Measurements from ENCODE around the gene TMEM88.

Gene TMEM88

DNA sequence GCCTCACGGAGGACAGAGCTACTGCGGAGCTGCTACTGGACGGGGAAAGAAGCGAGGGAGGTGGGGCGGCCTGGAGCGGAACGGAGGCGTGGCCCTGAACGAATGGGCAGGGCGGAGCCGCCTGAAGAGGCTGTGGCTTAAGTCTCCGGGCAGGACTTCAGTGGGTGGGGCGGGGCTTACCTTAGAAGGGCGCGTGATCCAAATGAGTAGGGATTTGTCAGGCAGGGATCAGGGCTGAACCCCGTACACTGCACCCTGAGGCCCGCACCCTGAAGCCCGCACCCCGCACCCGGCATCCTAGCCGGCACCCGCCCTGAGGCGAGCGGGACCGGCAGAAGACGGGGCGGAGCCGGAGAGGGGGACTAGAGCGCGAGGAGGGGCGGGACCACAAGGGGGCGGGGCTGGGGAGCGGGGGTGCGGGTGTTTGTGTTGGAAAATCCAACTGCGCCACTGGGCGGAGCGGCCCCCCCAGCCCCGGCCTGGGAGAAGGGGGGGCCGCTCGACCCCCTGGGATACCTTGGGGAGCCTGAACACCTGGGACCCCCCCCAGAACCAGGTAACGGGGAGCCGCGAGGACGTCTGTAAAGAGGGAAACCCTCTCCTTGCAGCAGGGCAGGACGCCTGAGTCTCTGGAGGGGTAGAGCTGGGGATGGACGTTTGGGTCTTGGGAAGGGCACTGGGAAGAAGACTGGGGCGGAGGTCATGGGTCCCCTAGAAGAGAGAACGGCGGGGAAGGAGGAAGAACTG, 20.9 kb upstream of the TMEM88 start, which contains the start of gene KDM6B:
TSS of gene KDM6B (plus strand) at position 423 of the 747 bp plus-strand sequence. CDS start 11,338 bp downstream, outside the sequence.
- Histone ChIP-seq H3K9me3 (ENCODE audit: insufficient read depth, low read depth, low read length) (no peaks in the 10 kb centered on the region), H3K27ac (ENCODE audit: low read length) (no peak within 1 kb of the TSS), H3K9ac (ENCODE audit: low read depth, low read length) (peak within 1 kb of the TSS; percentile 68; the same call in 1 of the 2 replicates), H3K27me3 (ENCODE audit: insufficient read depth, low read length) (peaks cover 55% of the 10 kb centered on the region), H3K4me1 (ENCODE audit: insufficient read depth, low read length) (peaks cover 12% of the 10 kb centered on the region; the same call in 1 of the 2 replicates), H3K36me3 (ENCODE audit: insufficient read depth, low read depth, low read length) (no peaks in the 10 kb centered on the region), H3K4me3 (ENCODE audit: low read length) (peak within 1 kb of the TSS; percentile 90)

DNA sequence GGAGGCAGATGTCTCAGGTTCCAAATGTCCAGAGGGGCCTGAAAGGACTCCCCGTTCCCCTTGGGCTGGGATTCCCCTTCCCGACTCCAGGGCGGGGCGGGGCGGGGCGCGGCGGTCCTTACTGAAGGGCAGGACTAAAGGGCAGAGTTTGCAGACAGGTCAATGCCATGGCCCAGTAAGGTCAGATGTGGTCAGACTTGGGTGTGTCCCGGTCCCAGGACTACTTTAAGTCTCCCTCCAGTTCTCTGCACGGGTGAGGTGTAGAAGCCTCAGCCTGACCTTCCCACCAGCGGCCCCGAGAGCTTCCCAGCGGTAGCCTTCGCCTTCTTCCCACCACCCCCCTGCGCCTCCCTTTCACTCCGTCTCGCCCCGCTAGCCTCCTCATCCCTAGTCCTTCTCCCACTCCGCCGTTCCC, 20.3 kb upstream of the TMEM88 start:
- Histone ChIP-seq H3K4me3 (ENCODE audit: low read length) (peak overlapping the region; percentile 90), H3K4me1 (ENCODE audit: insufficient read depth, low read length) (peaks cover 12% of the 10 kb centered on the region; the same call in 1 of the 2 replicates), H3K9me3 (ENCODE audit: insufficient read depth, low read depth, low read length) (no peaks in the 10 kb centered on the region), H3K27ac (ENCODE audit: low read length) (no peak overlapping the region), H3K9ac (ENCODE audit: low read depth, low read length) (no peak overlapping the region), H3K27me3 (ENCODE audit: insufficient read depth, low read length) (peaks cover 57% of the 10 kb centered on the region), H3K36me3 (ENCODE audit: insufficient read depth, low read depth, low read length) (no peaks in the 10 kb centered on the region)

DNA sequence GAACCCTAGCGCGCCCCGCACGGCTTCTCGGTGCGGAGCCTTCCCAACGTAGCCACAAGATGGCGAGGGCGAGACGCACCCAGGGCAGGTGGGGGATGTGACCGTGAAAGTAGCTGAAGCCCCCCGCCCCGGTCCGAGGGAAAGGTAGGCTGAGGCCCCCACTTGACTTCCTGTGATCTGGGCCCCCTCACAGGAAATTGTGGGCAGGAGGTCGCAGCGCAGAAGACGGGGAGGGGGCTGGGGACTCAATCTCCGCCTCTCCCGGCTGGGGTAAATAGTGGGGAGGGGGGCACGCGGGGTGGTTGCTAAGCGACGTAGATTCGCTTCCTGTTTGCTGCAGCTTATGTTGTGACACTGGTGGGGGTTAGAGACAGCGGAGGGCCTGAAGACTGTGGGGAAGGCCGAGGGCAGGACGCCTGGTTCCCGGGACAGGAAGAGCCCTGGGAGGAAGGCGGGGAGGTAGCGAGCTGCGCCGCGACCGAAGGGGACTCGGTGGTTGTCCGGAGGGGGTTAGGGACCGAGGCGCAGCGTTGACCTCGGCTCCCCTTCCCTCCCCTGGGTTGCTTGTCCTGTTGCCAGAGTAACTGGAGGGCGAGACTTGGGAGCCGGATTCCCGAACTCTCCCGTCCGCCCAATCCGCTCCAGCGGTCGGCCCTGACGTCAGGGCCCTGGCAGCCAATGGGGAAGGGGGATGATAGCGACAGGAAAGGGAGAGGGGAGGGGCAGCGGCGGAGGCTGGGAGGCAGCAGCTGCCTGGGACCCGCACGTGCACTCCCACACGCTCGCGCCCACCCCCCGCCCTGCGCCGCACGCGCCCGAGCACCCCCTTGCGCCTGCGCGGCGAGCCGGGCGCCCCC, 19.7 kb upstream of the TMEM88 start:
- peak overlapping the region; percentile 83; the same call in 1 of the 2 replicates for H3K9ac ChIP-seq (ENCODE audit: low read depth, low read length)

DNA sequence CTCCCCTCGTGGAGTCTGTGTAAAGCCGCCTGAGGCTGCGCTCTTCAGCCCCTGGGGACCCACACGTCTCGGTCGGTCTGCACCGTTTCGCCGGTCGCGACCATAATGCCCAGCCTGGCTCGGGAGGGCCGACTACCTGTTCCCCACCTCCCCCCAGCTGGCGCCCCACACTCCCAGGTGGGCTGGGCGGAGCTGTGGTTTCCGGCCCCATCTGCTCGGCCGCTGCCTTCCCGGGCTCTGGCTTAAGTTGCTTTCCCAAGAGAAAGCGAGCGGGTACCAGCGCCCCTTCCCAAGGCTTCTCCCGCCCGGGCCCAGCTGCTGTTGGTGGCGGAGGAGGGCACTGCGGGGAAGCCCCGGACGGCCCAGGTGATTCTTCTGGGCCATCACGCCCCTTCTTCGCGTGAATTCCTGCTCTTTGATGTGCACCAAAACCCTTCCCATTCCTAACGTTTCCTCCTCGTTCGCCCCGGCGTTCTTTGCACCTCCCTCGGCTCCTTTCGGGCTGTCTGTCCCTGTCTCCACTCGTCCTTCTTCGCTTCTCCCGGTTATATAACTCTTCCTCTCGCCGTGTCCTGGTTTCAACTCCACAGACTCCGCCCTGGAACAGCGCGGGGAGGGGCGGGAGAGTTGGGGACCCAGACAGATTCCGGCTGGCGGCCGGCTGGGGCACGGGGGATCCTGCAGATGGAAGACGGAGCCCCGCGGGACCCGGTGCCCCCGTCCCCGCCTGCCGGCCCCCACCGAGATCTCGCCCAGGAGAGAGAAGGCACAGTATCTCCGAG, 18.9 kb upstream of the TMEM88 start:
- Histone ChIP-seq H3K27ac (ENCODE audit: low read length) (peak overlapping the region; percentile 27), H3K9ac (ENCODE audit: low read depth, low read length) (peak overlapping the region; percentile 83; the same call in 1 of the 2 replicates), H3K27me3 (ENCODE audit: insufficient read depth, low read length) (peaks cover 60% of the 10 kb centered on the region), H3K4me3 (ENCODE audit: low read length) (peak overlapping the region; percentile 90), H3K36me3 (ENCODE audit: insufficient read depth, low read depth, low read length) (no peaks in the 10 kb centered on the region), H3K4me1 (ENCODE audit: insufficient read depth, low read length) (peaks cover 12% of the 10 kb centered on the region; the same call in 1 of the 2 replicates), H3K9me3 (ENCODE audit: insufficient read depth, low read depth, low read length) (no peaks in the 10 kb centered on the region)

More for the DNA sequence above, 19.7 kb upstream of the TMEM88 start:
- Histone ChIP-seq H3K27me3 (ENCODE audit: insufficient read depth, low read length) (peaks cover 60% of the 10 kb centered on the region), H3K4me1 (ENCODE audit: insufficient read depth, low read length) (peaks cover 12% of the 10 kb centered on the region; the same call in 1 of the 2 replicates), H3K9me3 (ENCODE audit: insufficient read depth, low read depth, low read length) (no peaks in the 10 kb centered on the region), H3K4me3 (ENCODE audit: low read length) (peak overlapping the region; percentile 90), H3K27ac (ENCODE audit: low read length) (peak overlapping the region; percentile 27), H3K36me3 (ENCODE audit: insufficient read depth, low read depth, low read length) (no peaks in the 10 kb centered on the region)

DNA sequence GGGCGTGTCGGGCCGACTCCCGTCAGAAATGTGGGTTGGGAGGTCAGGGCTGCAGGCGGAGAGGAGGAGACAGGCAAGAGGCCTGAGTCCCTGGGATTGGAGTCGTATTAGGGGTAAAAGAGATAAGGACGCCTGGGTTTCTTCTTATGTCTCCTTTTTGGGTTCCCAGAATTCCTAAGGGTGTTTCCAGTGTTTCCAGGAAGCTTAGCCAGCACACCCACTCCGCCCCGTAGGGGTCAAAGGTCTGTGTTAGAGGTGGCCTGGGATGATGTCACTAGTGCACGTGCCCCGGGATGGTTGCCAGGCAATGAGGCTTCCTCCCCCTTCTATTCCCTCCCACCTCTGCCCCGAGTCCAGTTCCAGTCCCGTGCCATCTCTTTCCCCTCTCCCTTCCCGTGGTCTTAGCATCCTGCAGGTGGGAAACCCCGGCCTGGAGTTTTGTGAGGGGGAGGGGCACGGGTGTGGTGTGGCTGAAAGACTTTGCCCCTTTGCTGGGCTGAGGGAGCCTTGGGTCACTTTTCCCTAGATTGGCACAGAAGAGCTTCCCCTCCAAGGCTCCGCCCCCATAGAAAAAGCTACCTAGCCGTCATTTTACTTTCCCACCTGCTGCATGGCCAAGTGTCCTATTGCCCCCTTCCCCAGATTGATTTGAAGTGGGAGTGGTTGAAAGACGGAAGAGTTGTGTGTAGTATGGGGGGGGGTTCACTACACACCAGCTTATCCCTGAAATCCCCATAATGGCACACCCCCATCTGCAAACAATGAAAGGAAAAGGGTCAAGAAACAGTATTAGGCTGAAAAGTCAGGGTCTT, 18.1 kb upstream of the TMEM88 start:
- peak overlapping the region; percentile 27 for H3K27ac ChIP-seq (ENCODE audit: low read length)
- no peaks in the 10 kb centered on the region for H3K36me3 ChIP-seq (ENCODE audit: insufficient read depth, low read depth, low read length)
- peaks cover 15% of the 10 kb centered on the region; the same call in 1 of the 2 replicates for H3K4me1 ChIP-seq (ENCODE audit: insufficient read depth, low read length)
- H3K27me3 ChIP-seq (ENCODE audit: insufficient read depth, low read length) = peaks cover 58% of the 10 kb centered on the region
- no peaks in the 10 kb centered on the region for H3K9me3 ChIP-seq (ENCODE audit: insufficient read depth, low read depth, low read length)
- peak overlapping the region; percentile 90 for H3K4me3 ChIP-seq (ENCODE audit: low read length)
- peak overlapping the region; percentile 83; the same call in 1 of the 2 replicates for H3K9ac ChIP-seq (ENCODE audit: low read depth, low read length)

DNA sequence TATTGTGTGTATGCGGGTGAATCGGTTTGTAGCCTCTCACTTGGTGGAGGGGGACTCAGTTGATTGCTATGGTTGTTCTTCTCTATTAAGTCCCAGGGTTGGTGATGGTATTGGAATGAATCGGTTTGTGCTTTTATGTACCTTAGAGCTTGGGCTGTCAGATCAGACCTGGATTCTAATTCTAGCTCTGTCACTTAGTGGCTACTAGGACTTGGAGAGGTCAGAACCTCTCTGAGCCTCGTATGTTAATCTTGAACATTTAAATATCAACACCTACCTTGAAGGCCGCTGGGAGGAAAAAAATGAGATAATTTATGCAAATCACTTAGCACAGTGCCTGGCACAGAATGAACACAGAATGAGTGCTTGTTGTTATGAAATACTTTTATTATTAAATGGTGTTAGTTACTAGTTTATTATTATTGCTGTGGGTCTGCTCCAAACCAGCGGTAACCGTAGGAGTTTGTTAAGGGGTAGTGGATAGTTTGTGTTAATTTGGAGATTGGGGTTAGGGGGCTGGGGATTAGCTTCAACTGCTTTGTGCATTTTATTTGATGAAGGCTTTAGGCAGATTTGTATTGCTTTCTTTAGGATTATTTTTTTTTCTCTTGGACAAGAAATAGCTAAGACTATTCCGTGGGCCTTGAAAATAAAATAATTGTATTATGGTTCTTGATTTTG, 17.3 kb upstream of the TMEM88 start:
- peak overlapping the region; percentile 90 for H3K4me3 ChIP-seq (ENCODE audit: low read length)
- H3K27me3 ChIP-seq (ENCODE audit: insufficient read depth, low read length) = peaks cover 54% of the 10 kb centered on the region
- H3K9me3 ChIP-seq (ENCODE audit: insufficient read depth, low read depth, low read length) = no peaks in the 10 kb centered on the region
- H3K36me3 ChIP-seq (ENCODE audit: insufficient read depth, low read depth, low read length) = no peaks in the 10 kb centered on the region
- H3K9ac ChIP-seq (ENCODE audit: low read depth, low read length) = peak overlapping the region; percentile 17; the same call in 1 of the 2 replicates
- H3K27ac ChIP-seq (ENCODE audit: low read length) = no peak overlapping the region
- H3K4me1 ChIP-seq (ENCODE audit: insufficient read depth, low read length) = peaks cover 15% of the 10 kb centered on the region; the same call in 1 of the 2 replicates

DNA sequence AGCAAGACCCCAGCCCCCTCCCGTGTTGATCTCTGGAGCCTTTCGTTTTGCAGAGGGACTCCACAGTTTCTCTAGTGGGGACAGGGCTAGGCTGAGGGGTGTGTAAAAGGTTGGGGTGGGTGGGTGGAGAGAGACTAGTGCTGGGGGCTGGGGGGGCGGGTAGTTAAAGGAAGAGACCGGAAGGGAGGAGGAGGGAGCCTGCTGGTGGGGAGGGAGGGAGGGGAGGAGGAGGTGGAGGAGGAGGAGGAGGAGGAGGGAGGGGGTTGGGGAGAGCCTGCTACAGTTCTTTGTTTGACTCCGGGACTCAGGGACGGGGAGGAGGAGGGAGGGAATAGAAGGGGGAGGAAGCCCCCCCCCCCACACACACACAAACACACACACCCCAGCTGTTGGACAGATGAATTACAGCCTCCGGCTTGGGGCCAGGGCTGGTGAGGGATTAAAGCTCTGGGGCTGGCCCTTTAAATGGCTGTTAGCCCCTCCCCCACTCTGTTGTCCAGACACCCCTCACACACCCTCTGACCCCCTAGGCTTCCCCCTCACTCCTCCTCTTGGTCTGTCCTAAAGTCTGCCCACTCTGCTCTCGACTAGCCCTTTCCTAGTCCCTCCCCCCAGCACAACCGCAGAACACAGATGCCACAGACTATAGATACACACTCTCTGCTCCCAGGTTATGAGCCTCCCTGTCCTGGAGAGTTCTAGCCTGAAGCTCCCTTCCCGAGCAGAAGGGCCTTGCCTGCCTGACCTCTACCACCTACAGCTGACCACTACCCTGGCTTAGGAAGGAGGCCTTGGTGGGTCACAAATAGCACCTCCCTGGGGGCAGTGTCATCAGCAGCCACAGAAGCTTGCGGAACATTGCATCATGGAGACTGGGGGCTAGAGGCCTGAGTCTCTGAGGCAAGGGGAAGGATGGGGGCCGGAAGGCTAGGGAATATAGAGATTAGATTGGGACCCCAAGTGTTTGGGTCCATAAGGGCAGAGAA, 16.5 kb upstream of the TMEM88 start:
- H3K4me3 ChIP-seq (ENCODE audit: low read length) = peak overlapping the region; percentile 90
- H3K4me1 ChIP-seq (ENCODE audit: insufficient read depth, low read length) = peaks cover 15% of the 10 kb centered on the region; the same call in 1 of the 2 replicates
- peak overlapping the region; percentile 20; the same call in 1 of the 2 replicates for H3K9ac ChIP-seq (ENCODE audit: low read depth, low read length)
- H3K36me3 ChIP-seq (ENCODE audit: insufficient read depth, low read depth, low read length) = no peaks in the 10 kb centered on the region
- peaks cover 54% of the 10 kb centered on the region for H3K27me3 ChIP-seq (ENCODE audit: insufficient read depth, low read length)
- H3K27ac ChIP-seq (ENCODE audit: low read length) = no peak overlapping the region
- H3K9me3 ChIP-seq (ENCODE audit: insufficient read depth, low read depth, low read length) = no peaks in the 10 kb centered on the region

DNA sequence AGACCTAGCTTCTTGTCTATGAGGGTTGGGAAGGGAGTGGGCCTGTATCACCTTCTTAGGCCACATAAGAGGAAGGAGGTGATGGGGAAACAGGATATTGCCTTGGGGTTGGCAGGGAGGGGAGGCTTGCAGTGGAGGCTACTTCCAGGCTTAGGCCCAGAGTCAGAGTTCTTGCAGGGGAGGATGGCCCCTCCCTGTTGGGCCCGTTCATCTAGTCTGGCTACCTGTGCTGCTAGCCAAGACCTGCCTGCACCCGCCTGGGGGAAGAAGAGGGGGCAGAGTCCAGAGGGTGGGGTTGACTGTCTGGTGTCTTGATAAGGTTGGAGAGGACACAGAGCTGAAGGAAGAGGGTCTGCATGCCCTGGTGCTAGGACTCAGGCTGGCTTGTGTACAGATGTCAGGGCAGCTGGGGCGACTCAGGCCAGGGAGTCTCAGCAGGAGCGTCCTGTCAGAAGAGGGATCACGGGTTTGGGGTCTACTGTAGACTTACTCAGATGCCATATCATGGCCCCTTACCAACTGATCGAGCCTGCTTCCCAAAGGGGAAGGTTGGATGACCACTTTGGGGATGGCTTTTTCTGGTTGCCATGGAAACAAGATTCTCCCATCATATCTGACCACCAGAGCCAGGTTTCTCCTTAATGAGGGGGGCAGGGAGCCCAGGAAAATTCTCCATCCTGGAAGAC, 15.5 kb upstream of the TMEM88 start:
- H3K4me3 ChIP-seq (ENCODE audit: low read length) = no peak overlapping the region
- H3K9me3 ChIP-seq (ENCODE audit: insufficient read depth, low read depth, low read length) = no peaks in the 10 kb centered on the region
- H3K27ac ChIP-seq (ENCODE audit: low read length) = no peak overlapping the region
- H3K4me1 ChIP-seq (ENCODE audit: insufficient read depth, low read length) = peaks cover 15% of the 10 kb centered on the region; the same call in 1 of the 2 replicates
- peaks cover 55% of the 10 kb centered on the region for H3K27me3 ChIP-seq (ENCODE audit: insufficient read depth, low read length)
- H3K36me3 ChIP-seq (ENCODE audit: insufficient read depth, low read depth, low read length) = no peaks in the 10 kb centered on the region
- H3K9ac ChIP-seq (ENCODE audit: low read depth, low read length) = no peak overlapping the region

DNA sequence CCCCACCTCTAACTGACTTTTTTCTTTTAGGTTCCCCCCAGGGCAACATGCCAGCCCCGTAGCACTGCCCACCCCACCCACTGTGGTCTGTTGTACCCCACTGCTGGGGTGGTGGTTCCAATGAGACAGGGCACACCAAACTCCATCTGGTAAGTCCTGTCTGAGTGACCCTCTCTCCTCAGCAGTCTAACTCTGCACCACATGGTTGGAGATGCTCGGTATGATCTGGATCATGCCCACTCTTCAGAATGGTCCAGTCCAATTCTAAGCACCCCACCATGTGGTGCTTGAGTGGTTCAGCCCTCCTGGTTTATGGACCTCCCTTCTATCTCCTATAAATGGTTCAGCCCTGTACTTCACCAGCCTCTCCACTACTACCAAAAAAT, 15.0 kb upstream of the TMEM88 start:
- H3K36me3 ChIP-seq (ENCODE audit: insufficient read depth, low read depth, low read length) = no peaks in the 10 kb centered on the region
- no peak overlapping the region for H3K27ac ChIP-seq (ENCODE audit: low read length)
- peaks cover 53% of the 10 kb centered on the region for H3K27me3 ChIP-seq (ENCODE audit: insufficient read depth, low read length)
- H3K4me1 ChIP-seq (ENCODE audit: insufficient read depth, low read length) = peaks cover 15% of the 10 kb centered on the region; the same call in 1 of the 2 replicates
- no peaks in the 10 kb centered on the region for H3K9me3 ChIP-seq (ENCODE audit: insufficient read depth, low read depth, low read length)
- no peak overlapping the region for H3K4me3 ChIP-seq (ENCODE audit: low read length)
- H3K9ac ChIP-seq (ENCODE audit: low read depth, low read length) = no peak overlapping the region
